Dendritic cell treated with granulocyte-macrophage colony-stimulating factor and Interleukin-4, amounts not matched to agents 40 ng/mL and 50 ng/mL, for 4 days (primary cell): ENCODE measurements around the gene ATP1A1.

ENCODE experiments used
- H3K27ac Mint-ChIP-seq: one replicate; pipeline ENCODE4 v1.8.0; 2022; ENCODE audit warnings: mild to moderate bottlenecking, mixed read lengths
- H3K27me3 Mint-ChIP-seq: one replicate; pipeline ENCODE4 v1.8.0; 2022; ENCODE audit warnings: mild to moderate bottlenecking, mixed read lengths
- H3K36me3 Mint-ChIP-seq: one replicate; pipeline ENCODE4 v1.8.0; 2022; ENCODE audit warnings: low read depth, mixed read lengths
- H3K4me1 Mint-ChIP-seq: one replicate; pipeline ENCODE4 v1.8.0; 2022; ENCODE audit warnings: low read depth, mixed read lengths
- H3K4me3 Mint-ChIP-seq: one replicate; pipeline ENCODE4 v1.8.0; 2022; ENCODE audit warnings: mild to moderate bottlenecking, moderate library complexity, mixed read lengths
- H3K9me3 Mint-ChIP-seq: one replicate; pipeline ENCODE4 v1.8.0; 2022; ENCODE audit warnings: mixed read lengths
- intact Hi-C: fragments of 100-400 bp; cut with micrococcal nuclease; formaldehyde crosslinking; loops from one replicate; pipeline ENCODE4 v1.15.0; 2022

Gene ATP1A1

DNA sequence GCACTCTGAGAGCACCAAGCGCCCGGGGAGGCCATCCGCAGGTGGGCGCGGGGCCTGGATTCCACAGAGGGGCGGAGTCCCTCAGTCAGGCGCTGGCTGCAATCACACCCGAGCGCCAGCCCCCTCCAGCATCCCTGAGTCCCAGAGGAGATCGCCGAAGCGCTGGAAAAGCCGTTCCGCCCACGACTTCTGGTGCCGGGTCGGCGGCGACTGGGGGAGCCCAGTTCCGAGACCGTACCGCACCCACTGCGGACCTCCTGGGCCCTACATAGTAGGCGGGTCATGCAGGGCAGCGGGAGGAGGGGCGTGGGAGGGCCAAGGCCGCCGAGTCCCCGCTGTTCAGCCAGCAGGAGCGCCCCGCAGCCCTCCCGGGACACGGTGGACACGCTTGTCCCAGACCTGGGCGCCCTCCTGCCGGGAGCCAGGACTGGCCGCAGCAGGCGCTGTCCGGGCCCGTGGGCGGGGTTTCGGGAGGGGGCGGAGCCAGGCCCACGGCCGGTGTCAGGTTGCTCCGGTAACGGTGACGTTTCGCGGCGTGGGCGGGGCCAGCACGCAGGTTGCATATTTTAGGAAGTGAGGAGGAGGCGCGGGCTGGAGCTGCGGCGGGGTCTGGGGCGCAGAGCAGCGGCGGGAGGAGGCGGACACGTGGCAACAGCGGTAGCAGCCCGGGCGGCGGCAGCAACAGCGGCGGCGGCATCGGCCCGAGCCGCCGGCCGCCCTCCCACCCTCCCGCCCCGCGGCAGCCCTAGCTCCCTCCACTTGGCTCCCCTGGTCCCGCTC lies at the start of gene ATP1A1:
Gene ATP1A1, plus strand, starts transcription at position 594 of the 780 bp plus-strand sequence. CDS start 268 bp downstream, outside the sequence.
- Mint-ChIP-seq H3K36me3 (peaks cover 14% of the 10 kb centered on the region), H3K27ac (peak within 1 kb of the TSS; percentile 94), H3K27me3 (peaks cover 8% of the 10 kb centered on the region), H3K9me3 (no peaks in the 10 kb centered on the region), H3K4me3 (peak within 1 kb of the TSS; percentile 88), H3K4me1 (peaks cover 47% of the 10 kb centered on the region)
- intact Hi-C loops, result no loop called here

DNA sequence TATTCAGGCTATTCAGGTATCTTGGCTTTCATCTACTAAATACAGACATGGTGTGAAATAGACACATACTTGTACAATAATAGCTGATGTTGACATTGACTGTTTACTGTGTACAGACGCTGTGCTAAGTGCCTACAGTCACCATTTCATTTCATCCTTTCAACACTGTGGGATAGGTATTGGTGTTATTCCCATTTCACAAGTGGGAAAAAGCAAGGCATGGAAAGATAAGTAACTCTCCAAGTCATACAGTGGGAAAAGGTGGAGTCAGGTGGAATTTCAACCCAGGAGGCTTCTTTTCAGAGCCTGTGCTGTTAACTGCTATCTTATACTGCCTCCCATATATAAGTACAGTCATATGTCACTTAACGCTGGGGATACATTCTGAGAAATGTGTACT lies 49.6 kb upstream of the ATP1A1 start:
- no peak overlapping the region for H3K4me3 Mint-ChIP-seq
- no peaks in the 10 kb centered on the region for H3K27me3 Mint-ChIP-seq
- H3K4me1 Mint-ChIP-seq, result peaks cover 10% of the 10 kb centered on the region
- H3K36me3 Mint-ChIP-seq, result no peaks in the 10 kb centered on the region
- intact Hi-C loops, result no loop called here
- no peaks in the 10 kb centered on the region for H3K9me3 Mint-ChIP-seq
- H3K27ac Mint-ChIP-seq, result no peak overlapping the region

DNA sequence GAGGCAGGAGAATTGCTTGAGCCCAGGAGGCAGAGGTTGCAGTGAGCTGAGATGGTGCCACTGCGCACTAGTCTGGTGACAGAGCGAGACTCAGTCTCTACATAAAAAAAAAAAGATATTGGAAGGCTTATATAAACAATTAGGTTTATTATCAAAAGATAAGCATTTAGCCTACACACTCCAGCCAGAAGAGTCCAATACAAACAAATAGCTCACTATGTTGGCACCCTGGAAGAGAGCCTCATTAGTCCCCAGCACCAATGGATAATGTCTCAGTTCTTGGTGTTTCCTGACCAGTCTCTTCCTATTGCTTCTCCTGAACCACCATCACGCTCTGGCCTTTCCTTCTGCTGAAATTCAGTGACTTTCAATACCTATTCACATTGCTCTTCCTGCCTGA lies 48.6 kb upstream of the ATP1A1 start:
- no peak overlapping the region for H3K4me3 Mint-ChIP-seq
- H3K9me3 Mint-ChIP-seq, result no peaks in the 10 kb centered on the region
- no peaks in the 10 kb centered on the region for H3K27me3 Mint-ChIP-seq
- H3K27ac Mint-ChIP-seq, result no peak overlapping the region
- no peaks in the 10 kb centered on the region for H3K36me3 Mint-ChIP-seq
- H3K4me1 Mint-ChIP-seq, result peaks cover 10% of the 10 kb centered on the region
- intact Hi-C loops, result no loop called here

DNA sequence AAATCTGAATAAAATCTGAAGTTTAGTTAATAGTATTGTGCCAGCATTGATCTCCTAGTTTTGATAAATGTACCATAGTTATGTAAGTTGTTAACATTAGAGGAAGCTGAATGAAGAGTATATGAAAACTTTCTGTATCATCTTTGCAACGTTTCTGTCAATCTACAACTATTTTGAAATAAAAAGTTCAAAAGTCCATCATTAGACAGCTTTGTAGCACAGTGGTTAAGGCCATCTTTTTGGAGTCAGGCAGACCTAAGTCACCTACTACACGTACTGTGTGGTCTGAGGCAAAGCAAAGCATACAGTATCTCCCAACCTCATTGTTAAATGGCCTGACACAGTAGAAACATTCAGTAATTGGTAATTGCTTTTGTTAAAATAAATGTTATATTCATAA lies 47.9 kb upstream of the ATP1A1 start:
- no peaks in the 10 kb centered on the region for H3K9me3 Mint-ChIP-seq
- H3K4me3 Mint-ChIP-seq, result no peak overlapping the region
- no peak overlapping the region for H3K27ac Mint-ChIP-seq
- peaks cover 10% of the 10 kb centered on the region for H3K4me1 Mint-ChIP-seq
- no peaks in the 10 kb centered on the region for H3K27me3 Mint-ChIP-seq
- H3K36me3 Mint-ChIP-seq, result no peaks in the 10 kb centered on the region
- intact Hi-C loops, result no loop called here

DNA sequence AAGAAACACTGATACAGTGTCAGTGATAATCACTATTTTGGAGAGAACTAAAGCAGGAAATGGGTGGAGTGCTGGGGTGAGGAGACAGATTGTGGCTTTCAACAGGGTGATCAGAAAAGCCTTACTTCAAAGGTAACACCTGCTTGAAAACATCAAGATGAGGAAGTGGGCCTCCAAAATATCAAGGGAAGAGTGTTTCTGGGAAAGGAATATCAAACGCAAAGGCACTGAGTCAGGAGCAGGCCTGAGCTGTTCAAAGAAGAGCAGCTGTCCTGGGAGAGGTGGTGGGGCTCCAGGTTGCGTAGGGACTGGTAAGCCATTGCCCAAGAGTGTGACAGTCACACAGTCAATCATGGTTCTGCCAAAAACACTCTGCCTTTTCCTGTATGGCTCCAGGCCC lies 47.1 kb upstream of the ATP1A1 start:
- intact Hi-C loops, result no loop called here
- no peak overlapping the region for H3K27ac Mint-ChIP-seq
- H3K9me3 Mint-ChIP-seq, result no peaks in the 10 kb centered on the region
- no peak overlapping the region for H3K4me3 Mint-ChIP-seq
- peaks cover 5% of the 10 kb centered on the region for H3K4me1 Mint-ChIP-seq
- H3K36me3 Mint-ChIP-seq, result no peaks in the 10 kb centered on the region
- H3K27me3 Mint-ChIP-seq, result no peaks in the 10 kb centered on the region

DNA sequence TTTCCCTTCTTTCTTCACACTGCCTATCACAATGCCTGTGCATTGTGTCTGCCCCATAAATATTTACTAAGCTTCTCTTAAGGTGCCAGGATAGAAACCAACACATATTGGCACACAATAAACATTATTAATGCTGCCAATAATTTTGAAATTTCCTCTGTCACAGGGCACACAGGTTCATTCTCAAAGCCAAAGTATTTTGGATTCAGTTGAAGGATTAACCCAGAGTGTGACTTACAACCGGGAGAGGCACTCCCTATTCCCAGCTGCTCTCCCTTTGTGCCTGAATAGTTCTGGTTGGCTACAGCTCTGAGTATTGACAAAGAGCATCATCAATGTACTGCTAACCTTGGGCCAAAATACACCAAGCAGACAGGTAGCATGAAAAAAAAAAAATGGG lies 46.6 kb upstream of the ATP1A1 start:
- no peak overlapping the region for H3K4me3 Mint-ChIP-seq
- H3K27ac Mint-ChIP-seq, result no peak overlapping the region
- no peaks in the 10 kb centered on the region for H3K9me3 Mint-ChIP-seq
- H3K4me1 Mint-ChIP-seq, result peaks cover 5% of the 10 kb centered on the region
- no peaks in the 10 kb centered on the region for H3K36me3 Mint-ChIP-seq
- intact Hi-C loops, result no loop called here
- H3K27me3 Mint-ChIP-seq, result no peaks in the 10 kb centered on the region

DNA sequence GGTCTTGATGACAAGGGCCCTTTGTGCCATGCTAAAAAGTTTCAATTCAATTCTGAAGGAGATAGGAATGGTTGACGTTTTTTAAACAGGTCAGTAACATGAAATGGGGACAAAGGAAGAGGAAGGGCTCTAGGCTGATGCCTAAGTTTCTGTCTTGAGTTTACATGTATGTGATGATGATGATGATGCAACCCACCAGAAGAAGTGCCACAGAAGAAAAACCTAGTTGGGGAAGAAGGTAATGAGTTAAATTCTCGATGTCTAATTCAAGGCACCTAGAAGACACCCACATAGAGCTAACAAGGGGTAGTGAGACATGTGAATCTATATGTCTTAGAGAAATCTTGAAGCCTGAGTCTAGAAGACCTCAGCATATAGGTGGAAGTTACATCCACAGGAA lies 44.4 kb upstream of the ATP1A1 start:
- Mint-ChIP-seq H3K27me3 (peaks cover 1% of the 10 kb centered on the region), H3K9me3 (no peaks in the 10 kb centered on the region), H3K4me1 (peaks cover 5% of the 10 kb centered on the region), H3K27ac (no peak overlapping the region), H3K4me3 (no peak overlapping the region), H3K36me3 (no peaks in the 10 kb centered on the region)
- intact Hi-C loops, result no loop called here

DNA sequence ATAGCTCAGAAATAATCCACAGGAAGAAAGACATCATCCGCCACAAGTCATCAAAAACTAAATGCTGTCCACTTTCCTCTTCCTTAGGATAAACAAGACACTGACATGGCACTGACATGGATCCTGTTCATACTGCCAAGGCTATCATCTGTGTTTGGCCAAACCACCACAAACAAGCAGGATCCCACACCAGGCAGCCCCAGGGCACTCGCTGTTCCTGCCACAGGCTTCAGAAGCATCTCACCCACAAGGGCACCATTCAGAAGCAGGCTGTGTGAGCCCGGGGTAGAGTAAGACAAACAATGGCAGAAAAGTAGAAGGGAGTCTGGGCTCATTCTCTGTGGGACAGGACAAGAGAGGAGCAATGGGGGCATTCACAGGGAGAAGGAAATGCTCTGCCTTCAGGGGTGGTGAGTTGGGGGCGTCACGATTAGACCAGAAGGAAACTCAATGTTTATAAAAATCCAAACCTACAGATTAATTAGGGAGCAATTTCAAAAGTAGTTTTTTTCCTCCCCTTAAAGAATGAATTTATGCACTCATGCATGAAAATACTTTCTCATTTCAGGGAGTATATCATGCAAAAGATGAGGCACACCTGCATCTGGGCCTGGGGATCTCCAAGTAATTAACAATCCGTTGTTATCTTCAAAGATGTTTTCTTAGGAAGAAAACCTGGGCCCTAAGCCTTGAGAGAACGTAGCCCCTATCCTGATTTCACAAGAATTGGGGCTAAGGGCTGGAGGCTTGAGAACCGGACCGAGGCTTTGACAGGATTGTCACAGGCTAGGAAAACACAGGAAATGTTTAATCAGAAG lies 43.3 kb upstream of the ATP1A1 start:
- Mint-ChIP-seq H3K27me3 (peaks cover 6% of the 10 kb centered on the region), H3K36me3 (no peaks in the 10 kb centered on the region), H3K27ac (no peak overlapping the region), H3K9me3 (no peaks in the 10 kb centered on the region), H3K4me1 (peaks cover 5% of the 10 kb centered on the region), H3K4me3 (no peak overlapping the region)
- intact Hi-C loops, result no loop called here

DNA sequence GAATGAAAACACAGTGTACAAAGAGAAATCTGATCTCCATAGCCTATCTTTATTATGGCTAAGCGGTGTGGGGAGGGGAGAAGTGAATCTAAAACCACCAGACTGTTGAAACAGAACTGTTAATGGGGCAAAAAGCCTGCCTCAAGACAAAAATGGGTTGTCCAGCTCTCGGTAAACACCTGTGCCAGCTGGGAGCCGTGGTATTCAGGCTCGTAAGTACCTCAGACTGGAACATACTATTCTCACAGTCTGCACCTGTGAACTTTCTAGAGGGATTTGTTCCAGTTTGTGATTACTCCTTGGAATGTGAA lies 42.7 kb upstream of the ATP1A1 start:
- no peak overlapping the region for H3K4me3 Mint-ChIP-seq
- no peaks in the 10 kb centered on the region for H3K9me3 Mint-ChIP-seq
- no peaks in the 10 kb centered on the region for H3K36me3 Mint-ChIP-seq
- no peak overlapping the region for H3K27ac Mint-ChIP-seq
- intact Hi-C loops, result no loop called here
- peaks cover 6% of the 10 kb centered on the region for H3K27me3 Mint-ChIP-seq
- peaks cover 5% of the 10 kb centered on the region for H3K4me1 Mint-ChIP-seq

DNA sequence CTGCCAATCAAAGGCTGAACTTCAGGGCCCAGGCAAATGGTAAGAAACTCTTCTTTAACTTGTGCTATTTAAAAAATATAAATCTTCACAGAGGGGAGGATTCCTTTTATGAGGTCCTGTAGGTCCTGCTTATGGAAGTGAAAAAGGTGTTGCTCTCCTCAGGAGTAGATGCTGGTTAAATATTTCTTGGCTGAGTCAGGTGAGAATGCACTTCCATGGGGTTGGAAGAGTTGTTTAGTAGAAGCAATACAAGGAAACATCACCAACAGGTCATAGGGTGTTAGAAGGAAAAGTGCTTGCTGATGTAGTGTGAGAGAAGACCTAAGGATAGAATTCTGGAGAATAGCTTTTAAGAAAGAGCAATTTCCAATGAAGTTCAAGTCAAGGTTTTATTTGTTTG lies 42.2 kb upstream of the ATP1A1 start:
- peaks cover 6% of the 10 kb centered on the region for H3K27me3 Mint-ChIP-seq
- H3K4me1 Mint-ChIP-seq, result peaks cover 3% of the 10 kb centered on the region
- H3K9me3 Mint-ChIP-seq, result no peaks in the 10 kb centered on the region
- H3K27ac Mint-ChIP-seq, result no peak overlapping the region
- no peak overlapping the region for H3K4me3 Mint-ChIP-seq
- intact Hi-C loops, result no loop called here
- H3K36me3 Mint-ChIP-seq, result no peaks in the 10 kb centered on the region

DNA sequence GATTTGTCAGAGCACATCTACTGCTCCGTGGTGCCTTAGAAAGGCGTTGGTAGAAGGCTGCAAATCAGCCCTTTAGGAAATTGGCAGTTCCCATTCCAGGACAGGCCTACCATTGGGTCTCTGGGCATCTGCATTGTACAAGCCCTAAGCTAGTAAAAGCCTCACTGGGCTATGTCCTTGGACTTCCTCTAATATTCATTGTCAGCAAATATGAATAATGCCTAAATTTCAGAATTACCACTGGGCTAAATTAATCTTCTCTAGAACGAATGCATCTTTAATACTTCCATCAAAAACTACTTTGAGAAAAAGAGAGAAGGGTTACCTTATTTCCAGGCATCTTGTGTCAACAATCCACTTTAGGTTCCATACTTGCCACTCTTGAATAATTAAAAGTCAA lies 41.5 kb upstream of the ATP1A1 start:
- intact Hi-C loops, result no loop called here
- Mint-ChIP-seq H3K4me3 (no peak overlapping the region), H3K27ac (no peak overlapping the region), H3K36me3 (no peaks in the 10 kb centered on the region), H3K27me3 (peaks cover 6% of the 10 kb centered on the region), H3K4me1 (no peaks in the 10 kb centered on the region), H3K9me3 (no peaks in the 10 kb centered on the region)

DNA sequence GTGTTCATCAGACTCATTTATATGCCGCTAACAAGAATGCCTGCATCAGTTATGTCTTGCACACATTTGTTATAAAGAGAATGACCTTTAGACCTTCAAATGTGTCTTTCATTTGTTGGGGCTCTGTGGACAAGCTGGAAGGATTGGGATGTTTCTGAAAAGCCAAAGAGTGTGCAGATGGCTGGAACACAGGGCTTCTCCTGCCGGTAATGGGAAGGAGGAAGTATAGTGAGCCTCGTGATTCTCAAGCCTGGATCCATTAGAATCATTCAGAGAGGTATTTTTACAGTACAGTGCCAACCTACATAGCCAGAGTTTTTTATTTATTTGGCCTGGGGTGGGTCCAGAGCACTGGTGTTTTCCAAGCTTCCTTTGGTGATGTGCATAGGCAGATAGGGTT lies 40.6 kb upstream of the ATP1A1 start:
- Mint-ChIP-seq H3K27ac (no peak overlapping the region), H3K4me3 (no peak overlapping the region), H3K9me3 (no peaks in the 10 kb centered on the region), H3K36me3 (no peaks in the 10 kb centered on the region), H3K27me3 (peaks cover 7% of the 10 kb centered on the region), H3K4me1 (no peaks in the 10 kb centered on the region)
- intact Hi-C loops, result no loop called here

DNA sequence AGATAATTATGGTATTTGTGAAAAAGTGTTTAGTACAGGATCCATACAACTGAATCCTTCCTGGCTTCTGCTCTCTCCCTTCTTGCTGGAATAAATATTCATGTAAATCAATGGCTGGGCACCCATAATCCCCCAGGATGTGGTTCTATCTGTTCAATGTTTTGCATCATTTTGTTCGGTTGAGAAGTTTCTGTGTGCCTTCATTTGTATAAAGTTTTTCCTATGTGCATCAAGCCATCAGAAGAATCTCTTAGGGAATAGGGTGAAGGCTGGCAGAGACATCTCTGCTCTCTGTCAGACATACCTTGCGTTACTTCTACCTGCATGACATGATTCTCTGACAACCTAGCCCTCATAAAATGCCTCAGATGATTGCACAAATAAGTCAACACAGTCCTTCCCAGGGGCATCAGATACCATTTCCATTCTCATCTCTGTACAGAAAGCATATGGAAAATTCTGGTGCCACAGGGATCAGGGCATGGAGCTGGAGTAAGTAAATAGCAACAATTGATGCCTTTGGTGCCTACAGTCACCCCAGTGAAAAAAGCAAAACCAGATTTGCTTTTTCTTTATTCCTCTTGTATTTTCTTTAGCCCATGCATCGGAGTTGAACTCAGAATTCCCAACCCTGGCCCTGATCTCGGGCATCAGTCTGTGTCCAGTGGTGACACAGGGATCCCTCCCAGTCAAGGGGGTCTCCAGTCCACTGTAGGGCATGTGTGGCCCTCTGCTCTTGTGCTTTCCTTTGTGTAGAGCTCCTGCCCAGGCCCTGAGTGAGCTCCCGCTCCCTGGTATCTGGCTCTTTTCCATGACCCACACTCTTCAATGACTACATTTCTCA lies 39.7 kb upstream of the ATP1A1 start:
- Mint-ChIP-seq H3K27ac (no peak overlapping the region), H3K4me3 (no peak overlapping the region), H3K36me3 (no peaks in the 10 kb centered on the region), H3K4me1 (no peaks in the 10 kb centered on the region), H3K9me3 (no peaks in the 10 kb centered on the region), H3K27me3 (peaks cover 7% of the 10 kb centered on the region)
- intact Hi-C loops, result no loop called here

DNA sequence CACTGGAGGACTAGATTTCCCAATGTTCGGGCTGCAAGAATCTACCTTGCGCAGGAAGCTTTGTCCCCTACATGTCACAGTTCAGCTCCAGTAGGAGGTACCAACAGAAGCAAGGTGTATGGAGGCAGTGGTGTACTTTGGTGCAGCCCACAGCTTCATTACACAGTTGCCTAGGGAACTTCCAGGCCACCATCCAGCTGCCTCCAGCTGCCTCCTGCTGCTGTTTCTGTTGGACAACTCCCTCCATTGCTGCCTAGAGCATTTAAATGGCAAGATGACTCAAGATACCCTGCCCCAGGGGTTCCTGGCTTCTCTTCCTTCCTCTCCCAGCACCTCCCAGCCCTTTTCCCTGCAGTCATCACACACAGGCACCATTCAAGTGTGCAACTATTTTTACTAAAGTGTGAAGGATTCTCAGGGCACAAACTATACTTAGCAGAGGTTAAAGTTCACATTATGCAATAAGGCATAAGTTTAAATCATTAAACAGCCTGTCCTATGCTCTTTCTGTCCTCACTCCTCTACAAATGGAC lies 39.0 kb upstream of the ATP1A1 start:
- intact Hi-C loops, result no loop called here
- Mint-ChIP-seq H3K4me3 (no peak overlapping the region), H3K27me3 (peaks cover 7% of the 10 kb centered on the region), H3K27ac (no peak overlapping the region), H3K4me1 (no peaks in the 10 kb centered on the region), H3K9me3 (no peaks in the 10 kb centered on the region), H3K36me3 (no peaks in the 10 kb centered on the region)
